NB4 (cell line): ENCODE data around the gene SH3RF2.

Experiments
- DNase-seq: peaks from one replicate; pipeline ENCODE4 v3.0.0; 2010; ENCODE audit warnings: low read depth
- H3K4me3 ChIP-seq: one replicate; pipeline ENCODE4 v1.5.1; 2011; ENCODE audit warnings: mild to moderate bottlenecking, low read depth, low read length, moderate library complexity
- MYC ChIP-seq: IDR thresholded peaks from 2 replicates; pipeline ENCODE4 v1.6.1; 2011; ENCODE audit warnings: low read depth, low read length
- POLR2A ChIP-seq: IDR thresholded peaks from 2 replicates; pipeline ENCODE4 v1.6.1; 2011; ENCODE audit warnings: mild to moderate bottlenecking; ENCODE audit not compliant: insufficient read length; ENCODE audit errors: extremely low read depth
- TF ChIP-seq, protein P1 (sequence below): IDR thresholded peaks from one replicate; pipeline ENCODE4 v1.5.1; 2012; ENCODE audit warnings: low read depth, low read length
- TF ChIP-seq, protein P2 (sequence below): IDR thresholded peaks from 2 replicates; pipeline ENCODE4 v1.6.1; 2011; ENCODE audit warnings: low read depth, low read length

SH3RF2 gene

GRCh38 chr5:146043722-146044121, 107.3 kb downstream of the SH3RF2 start:
- H3K4me3 ChIP-seq = no peak overlapping the region
- DNase-seq = no peak
- TF ChIP-seq, protein P1, sequence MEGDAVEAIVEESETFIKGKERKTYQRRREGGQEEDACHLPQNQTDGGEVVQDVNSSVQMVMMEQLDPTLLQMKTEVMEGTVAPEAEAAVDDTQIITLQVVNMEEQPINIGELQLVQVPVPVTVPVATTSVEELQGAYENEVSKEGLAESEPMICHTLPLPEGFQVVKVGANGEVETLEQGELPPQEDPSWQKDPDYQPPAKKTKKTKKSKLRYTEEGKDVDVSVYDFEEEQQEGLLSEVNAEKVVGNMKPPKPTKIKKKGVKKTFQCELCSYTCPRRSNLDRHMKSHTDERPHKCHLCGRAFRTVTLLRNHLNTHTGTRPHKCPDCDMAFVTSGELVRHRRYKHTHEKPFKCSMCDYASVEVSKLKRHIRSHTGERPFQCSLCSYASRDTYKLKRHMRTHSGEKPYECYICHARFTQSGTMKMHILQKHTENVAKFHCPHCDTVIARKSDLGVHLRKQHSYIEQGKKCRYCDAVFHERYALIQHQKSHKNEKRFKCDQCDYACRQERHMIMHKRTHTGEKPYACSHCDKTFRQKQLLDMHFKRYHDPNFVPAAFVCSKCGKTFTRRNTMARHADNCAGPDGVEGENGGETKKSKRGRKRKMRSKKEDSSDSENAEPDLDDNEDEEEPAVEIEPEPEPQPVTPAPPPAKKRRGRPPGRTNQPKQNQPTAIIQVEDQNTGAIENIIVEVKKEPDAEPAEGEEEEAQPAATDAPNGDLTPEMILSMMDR = no peak
- TF ChIP-seq MYC = no peak
- TF ChIP-seq POLR2A = no peak
- TF ChIP-seq, protein P2, sequence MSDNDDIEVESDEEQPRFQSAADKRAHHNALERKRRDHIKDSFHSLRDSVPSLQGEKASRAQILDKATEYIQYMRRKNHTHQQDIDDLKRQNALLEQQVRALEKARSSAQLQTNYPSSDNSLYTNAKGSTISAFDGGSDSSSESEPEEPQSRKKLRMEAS = no peak

GRCh38 chr5:146047396-146047795, 111.0 kb downstream of the SH3RF2 start:
- H3K4me3 ChIP-seq = no peak overlapping the region
- TF ChIP-seq, protein P1 = no peak
- TF ChIP-seq, protein P2 = no peak
- TF ChIP-seq MYC (no peak), POLR2A (no peak)

GRCh38 chr5:146048994-146049703, 112.8 kb downstream of the SH3RF2 start:
- TF ChIP-seq, protein P1 = peak; percentile 74
- TF ChIP-seq MYC = no peak
- DNase-seq = peak; percentile 68
- no peak overlapping the region for H3K4me3 ChIP-seq

More at GRCh38 chr5:146047396-146047795, 111.0 kb downstream of the SH3RF2 start:
- DNase-seq = no peak

DNA sequence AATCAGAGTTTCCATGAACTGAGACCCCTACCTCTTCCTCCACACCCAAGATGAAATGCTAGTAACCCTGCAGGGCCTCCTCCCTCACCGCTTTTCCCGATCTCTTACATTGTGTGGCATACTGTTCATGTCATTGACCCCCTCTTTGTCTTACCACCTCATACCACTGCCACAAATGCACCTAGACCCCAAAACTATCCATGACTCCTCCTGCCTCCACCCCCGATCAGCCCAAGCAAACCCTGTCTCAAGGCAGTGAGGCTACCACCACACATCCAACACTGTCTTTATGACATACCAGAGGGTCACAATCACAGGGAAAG, 113.3 kb downstream of the SH3RF2 start:
- DNase-seq = no peak
- TF ChIP-seq, protein P2 = no peak
- no peak for TF ChIP-seq MYC
- no peak for TF ChIP-seq POLR2A
- TF ChIP-seq, protein P1 = no peak
- no peak overlapping the region for H3K4me3 ChIP-seq

GRCh38 chr5:146050086-146050485, 113.7 kb downstream of the SH3RF2 start:
- DNase-seq = no peak
- H3K4me3 ChIP-seq = no peak overlapping the region
- no peak for TF ChIP-seq POLR2A
- TF ChIP-seq, protein P2 = no peak

DNA sequence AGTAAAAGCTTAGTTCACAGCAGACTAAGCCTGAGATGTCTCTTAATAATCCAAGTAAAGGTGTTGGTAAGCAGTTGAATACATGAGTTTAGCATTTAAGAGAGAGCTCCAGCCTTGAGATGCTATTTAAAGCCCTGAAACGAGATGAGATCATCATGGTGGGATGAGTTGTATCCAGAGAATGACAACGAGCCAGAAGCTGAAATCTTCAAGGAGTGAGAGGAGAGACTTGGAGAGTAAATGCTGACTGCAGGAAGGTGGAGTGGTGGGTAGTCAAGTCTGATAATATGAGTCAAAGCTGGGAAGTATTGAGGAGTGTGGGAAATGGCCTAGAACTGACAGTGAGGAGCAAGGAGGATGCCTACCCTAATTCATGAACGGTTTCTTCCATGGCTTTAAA, 115.3 kb downstream of the SH3RF2 start:
- no peak for DNase-seq
- no peak overlapping the region for H3K4me3 ChIP-seq
- TF ChIP-seq MYC (no peak), POLR2A (no peak)
- TF ChIP-seq, protein P1 = no peak
- TF ChIP-seq, protein P2 = no peak
